ENCODE measurements around the gene FIBP.

- TF ChIP-seq YY1 (IDR thresholded peaks at IDR 0.05; ENCODE audit: insufficient read depth, insufficient read length) (no peak), ZNF274 (IDR thresholded peaks at IDR 0.05; ENCODE audit: low read depth, low read length) (no peak)
Measured at GRCh38 chr11:65898656-65899355, 10.5 kb upstream of the FIBP start.
